Lower leg skin (tissue), 3 donors: ENCODE measurements around the gene OR8D4.

Experiments used
- CTCF ChIP-seq, 3 donors: fragments of 450-650 bp; IDR thresholded peaks; one replicate each; pipeline ENCODE4 v1.5.1; 2016; ENCODE audit warnings: antibody characterized with exemption in 3 of 3, mild to moderate bottlenecking in 3 of 3, moderate library complexity in 2 of 3
- POLR2A ChIP-seq, 2 donors: fragments of 450-650 bp; IDR thresholded peaks; one replicate each; pipeline ENCODE4 v1.6.1; 2016 to 2017; ENCODE audit warnings: antibody characterized with exemption in 2 of 2, mild to moderate bottlenecking in 1 of 2, moderate library complexity in 1 of 2

GRCh38 chr11:123956752-123957151, 54.8 kb downstream of the OR8D4 start:
- no peak for TF ChIP-seq POLR2A (IDR thresholded peaks at IDR 0.05)
- TF ChIP-seq CTCF (IDR thresholded peaks at IDR 0.05): no peak
